Measurements from ENCODE around the gene NT5C3B.
"Not testable (repeated sequence)": the region's sequence is repeated elsewhere in the genome, so short reads cannot be mapped to it uniquely, and the experiment has no call there.

Gene NT5C3B

GRCh38 chr17:41836550-41837196, 641 bp upstream of the NT5C3B start:
- peak overlapping the region; percentile 67 for H3K4me2 ChIP-seq (ENCODE audit: low read length, poor library complexity, severe bottlenecking)
- H3K4ac ChIP-seq (ENCODE audit: low read depth in 1 of 2, low read length in 2 of 2): no peak overlapping the region
- H4K91ac ChIP-seq (ENCODE audit: low read length): no peak overlapping the region
- no peak for DNase-seq
- H3K27me3 ChIP-seq (ENCODE audit: control insufficient read depth in 1 of 2, insufficient read depth in 1 of 2, low read length in 2 of 2): no peaks in the 10 kb centered on the region
- no peak overlapping the region for H2BK12ac ChIP-seq (ENCODE audit: low read length in 2 of 2)
- peaks cover 4 to 26% of the 10 kb centered on the region in 2 experiments for H3K36me3 ChIP-seq (ENCODE audit: control insufficient read depth in 1 of 2, insufficient read depth in 2 of 2, low read depth in 1 of 2, low read length in 2 of 2)
- peak overlapping the region; percentile 27 for H2AK5ac ChIP-seq (ENCODE audit: low read length, severe bottlenecking)
- peak overlapping the region; percentile 66 for H4K8ac ChIP-seq (ENCODE audit: low read length)
- no peak overlapping the region for H2BK5ac ChIP-seq (ENCODE audit: low read depth, low read length, poor library complexity, severe bottlenecking)
- H3K23ac ChIP-seq (ENCODE audit: low read length in 2 of 2): no peak overlapping the region
- H3K27ac ChIP-seq (ENCODE audit: low read length, poor library complexity, severe bottlenecking): no peak overlapping the region
- peaks cover 6% of the 10 kb centered on the region for H3K4me1 ChIP-seq (ENCODE audit: control insufficient read depth, insufficient read depth, low read depth, low read length)
- 79% methylated on average over 21 of the region's 21 CpGs for WGBS
- H3K79me1 ChIP-seq (replicated peaks; ENCODE audit: low read length, poor library complexity, severe bottlenecking): peaks cover 10% of the 10 kb centered on the region
- H3K9me3 ChIP-seq (ENCODE audit: control insufficient read depth, low read length): no peaks in the 10 kb centered on the region
- no peak overlapping the region for H2BK15ac ChIP-seq (ENCODE audit: low read depth, poor library complexity, severe bottlenecking)
- H3K14ac ChIP-seq (ENCODE audit: low read length in 2 of 2): no peak overlapping the region
- H3K9ac ChIP-seq (ENCODE audit: low read length): peak overlapping the region; percentile 88
- H3K18ac ChIP-seq (ENCODE audit: low read depth in 1 of 2, low read length in 2 of 2): no peak overlapping the region
- H2AFZ ChIP-seq (ENCODE audit: low read depth, low read length): peak overlapping the region; percentile 72
- no peak overlapping the region for H2BK120ac ChIP-seq (ENCODE audit: low read depth, low read length)
- H3K4me3 ChIP-seq (ENCODE audit: insufficient read depth in 1 of 2, low read depth in 1 of 2, low read length in 2 of 2): peak overlapping the region; percentile 87 to 88

DNA sequence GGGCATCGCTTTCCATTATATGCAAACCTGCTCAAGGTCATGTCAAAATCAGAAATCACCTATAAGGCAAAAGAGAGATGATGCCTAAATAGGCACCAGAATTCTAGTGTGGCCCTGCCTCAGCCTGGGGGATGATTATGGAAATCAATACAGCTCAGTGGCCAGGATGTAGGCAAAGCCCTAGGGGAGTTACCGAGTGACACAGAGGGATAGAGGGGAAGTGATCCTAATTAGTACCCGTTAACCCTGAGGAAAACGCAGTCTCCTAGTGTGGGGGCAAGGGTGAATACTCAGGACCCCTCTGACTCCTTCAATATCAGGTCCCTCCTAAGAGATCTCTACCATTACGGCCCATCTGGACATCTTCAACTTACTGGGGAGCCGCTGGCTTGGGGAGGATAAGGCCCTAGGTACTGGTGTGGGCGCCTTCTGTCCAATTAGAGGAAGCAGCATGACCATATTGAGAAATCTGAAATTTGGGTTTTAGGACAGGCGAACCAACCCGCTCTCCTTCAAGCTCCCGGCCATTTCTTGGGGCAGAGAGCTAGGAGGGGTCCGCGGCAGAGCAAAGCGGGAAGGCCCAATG, 725 bp downstream of the NT5C3B start:
- Histone ChIP-seq H3K4me3 (ENCODE audit: insufficient read depth in 1 of 2, low read depth in 1 of 2, low read length in 2 of 2) (peak overlapping the region; percentile 87 to 88), H3K27me3 (ENCODE audit: control insufficient read depth in 1 of 2, insufficient read depth in 1 of 2, low read length in 2 of 2) (no peaks in the 10 kb centered on the region), H3K27ac (ENCODE audit: low read length, poor library complexity, severe bottlenecking) (no peak overlapping the region), H2BK5ac (ENCODE audit: low read depth, low read length, poor library complexity, severe bottlenecking) (no peak overlapping the region), H3K18ac (ENCODE audit: low read depth in 1 of 2, low read length in 2 of 2) (peak overlapping the region in 1 of 2 experiments; percentile 31), H3K23ac (ENCODE audit: low read length in 2 of 2) (peak overlapping the region in 1 of 2 experiments; percentile 70), H3K4me1 (ENCODE audit: control insufficient read depth, insufficient read depth, low read depth, low read length) (peaks cover 6% of the 10 kb centered on the region), H3K9me3 (ENCODE audit: control insufficient read depth, low read length) (no peaks in the 10 kb centered on the region), H3K4me2 (ENCODE audit: low read length, poor library complexity, severe bottlenecking) (peak overlapping the region; percentile 75), H3K36me3 (ENCODE audit: control insufficient read depth in 1 of 2, insufficient read depth in 2 of 2, low read depth in 1 of 2, low read length in 2 of 2) (peaks cover 11 to 37% of the 10 kb centered on the region in 2 experiments), H2BK120ac (ENCODE audit: low read depth, low read length) (peak overlapping the region; percentile 35), H4K91ac (ENCODE audit: low read length) (no peak overlapping the region), H3K14ac (ENCODE audit: low read length in 2 of 2) (no peak overlapping the region), H2BK12ac (ENCODE audit: low read length in 2 of 2) (no peak overlapping the region), H4K8ac (ENCODE audit: low read length) (peak overlapping the region; percentile 65), H3K4ac (ENCODE audit: low read depth in 1 of 2, low read length in 2 of 2) (peak overlapping the region in 1 of 2 experiments; percentile 60), H3K9ac (ENCODE audit: low read length) (peak overlapping the region; percentile 88), H3K79me1 (replicated peaks; ENCODE audit: low read length, poor library complexity, severe bottlenecking) (peaks cover 10% of the 10 kb centered on the region), H2AK5ac (ENCODE audit: low read length, severe bottlenecking) (no peak overlapping the region), H2AFZ (ENCODE audit: low read depth, low read length) (peak overlapping the region; percentile 48), H2BK15ac (ENCODE audit: low read depth, poor library complexity, severe bottlenecking) (no peak overlapping the region)
- 34% methylated on average over 11 of the region's 13 CpGs for WGBS
- no peak for DNase-seq

DNA sequence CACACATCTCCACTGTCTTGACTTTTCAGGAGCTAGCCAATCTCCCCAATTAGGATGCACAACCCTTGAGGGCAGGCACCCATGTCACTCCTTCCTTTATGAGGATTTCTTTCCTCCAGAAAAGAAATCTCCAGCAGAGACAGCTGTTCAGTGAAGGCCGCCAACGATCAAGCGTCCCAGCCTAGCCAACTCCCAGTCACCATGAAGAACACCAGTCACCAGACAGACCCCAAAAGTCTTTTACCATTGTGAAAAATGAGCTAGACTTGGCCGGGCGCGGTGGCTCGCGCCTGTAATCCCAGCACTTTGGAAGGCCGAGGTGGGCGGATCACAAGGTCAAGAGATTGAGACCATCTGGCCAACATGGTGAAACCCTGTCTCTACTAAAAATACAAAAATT, 6.1 kb downstream of the NT5C3B start:
- H3K23ac ChIP-seq (ENCODE audit: low read length in 2 of 2); H2BK12ac ChIP-seq (ENCODE audit: low read length in 2 of 2); H4K8ac ChIP-seq (ENCODE audit: low read length); H2BK5ac ChIP-seq (ENCODE audit: low read depth, low read length, poor library complexity, severe bottlenecking); H3K4ac ChIP-seq (ENCODE audit: low read depth in 1 of 2, low read length in 2 of 2); H3K9ac ChIP-seq (ENCODE audit: low read length); H3K18ac ChIP-seq (ENCODE audit: low read depth in 1 of 2, low read length in 2 of 2); H3K9me3 ChIP-seq (ENCODE audit: control insufficient read depth, low read length); H3K27me3 ChIP-seq (ENCODE audit: control insufficient read depth in 1 of 2, insufficient read depth in 1 of 2, low read length in 2 of 2); H3K4me3 ChIP-seq (ENCODE audit: insufficient read depth in 1 of 2, low read depth in 1 of 2, low read length in 2 of 2); H3K79me1 ChIP-seq (replicated peaks; ENCODE audit: low read length, poor library complexity, severe bottlenecking); H3K4me2 ChIP-seq (ENCODE audit: low read length, poor library complexity, severe bottlenecking); H4K91ac ChIP-seq (ENCODE audit: low read length); H2AK5ac ChIP-seq (ENCODE audit: low read length, severe bottlenecking); H2BK120ac ChIP-seq (ENCODE audit: low read depth, low read length); H2BK15ac ChIP-seq (ENCODE audit: low read depth, poor library complexity, severe bottlenecking); DNase-seq; H3K14ac ChIP-seq (ENCODE audit: low read length in 2 of 2); H2AFZ ChIP-seq (ENCODE audit: low read depth, low read length); H3K4me1 ChIP-seq (ENCODE audit: control insufficient read depth, insufficient read depth, low read depth, low read length); H3K27ac ChIP-seq (ENCODE audit: low read length, poor library complexity, severe bottlenecking): not testable (repeated sequence)
- H3K36me3 ChIP-seq (ENCODE audit: control insufficient read depth in 1 of 2, insufficient read depth in 2 of 2, low read depth in 1 of 2, low read length in 2 of 2): peaks cover 43 to 74% of the 10 kb centered on the region in 2 experiments
- WGBS: 90% methylated on average over 10 of the region's 10 CpGs

- Histone ChIP-seq H2AFZ (ENCODE audit: low read depth, low read length) (no peak overlapping the region), H3K18ac (ENCODE audit: low read depth in 1 of 2, low read length in 2 of 2) (no peak overlapping the region), H4K91ac (ENCODE audit: low read length) (no peak overlapping the region), H3K4me1 (ENCODE audit: control insufficient read depth, insufficient read depth, low read depth, low read length) (peaks cover 3% of the 10 kb centered on the region), H3K9ac (ENCODE audit: low read length) (no peak overlapping the region), H3K79me1 (replicated peaks; ENCODE audit: low read length, poor library complexity, severe bottlenecking) (peaks cover 11% of the 10 kb centered on the region), H2AK5ac (ENCODE audit: low read length, severe bottlenecking) (no peak overlapping the region), H3K36me3 (ENCODE audit: control insufficient read depth in 1 of 2, insufficient read depth in 2 of 2, low read depth in 1 of 2, low read length in 2 of 2) (peaks cover 51 to 67% of the 10 kb centered on the region in 2 experiments), H4K8ac (ENCODE audit: low read length) (no peak overlapping the region), H3K4me2 (ENCODE audit: low read length, poor library complexity, severe bottlenecking) (no peak overlapping the region), H2BK120ac (ENCODE audit: low read depth, low read length) (no peak overlapping the region), H3K23ac (ENCODE audit: low read length in 2 of 2) (no peak overlapping the region), H2BK15ac (ENCODE audit: low read depth, poor library complexity, severe bottlenecking) (no peak overlapping the region), H3K9me3 (ENCODE audit: control insufficient read depth, low read length) (no peaks in the 10 kb centered on the region), H2BK5ac (ENCODE audit: low read depth, low read length, poor library complexity, severe bottlenecking) (no peak overlapping the region), H3K27ac (ENCODE audit: low read length, poor library complexity, severe bottlenecking) (no peak overlapping the region), H3K4me3 (ENCODE audit: insufficient read depth in 1 of 2, low read depth in 1 of 2, low read length in 2 of 2) (no peak overlapping the region), H3K14ac (ENCODE audit: low read length in 2 of 2) (no peak overlapping the region), H2BK12ac (ENCODE audit: low read length in 2 of 2) (no peak overlapping the region), H3K27me3 (ENCODE audit: control insufficient read depth in 1 of 2, insufficient read depth in 1 of 2, low read length in 2 of 2) (no peaks in the 10 kb centered on the region), H3K4ac (ENCODE audit: low read depth in 1 of 2, low read length in 2 of 2) (no peak overlapping the region)
- 94% methylated on average over 19 of the region's 19 CpGs for WGBS
- DNase-seq: no peak
Measured at GRCh38 chr17:41825175-41825845, 10.7 kb downstream of the NT5C3B start.

Measured in mesenchymal stem cell (in vitro differentiated cells and primary cell).